H1 (cell line): ENCODE measurements around the gene MAS1. TPM values are rescaled to one million over a fixed set of nuclear protein-coding genes. Genes with fewer than 3 reads are reported as not detected.

ENCODE experiments used
- CTCF ChIA-PET: fragments of 300-600 bp; sonication (Branson Sonifier 250); formaldehyde crosslinking; loops from one replicate; lab custom pipeline; 2021; ENCODE audit not compliant: partially characterized antibody; lab: Charles Lee
- POLR2A ChIA-PET: fragments of 300-600 bp; sonication (Branson Sonifier 250); formaldehyde crosslinking; loops from one replicate; lab custom pipeline; 2021; ENCODE audit warnings: inconsistent platforms; ENCODE audit not compliant: partially characterized antibody; lab: Charles Lee
- DNase-seq, 2 experiments: peaks; one replicate each; pipeline versions ENCODE4 v3.0.0 to v3.0.0-alpha.2; 2010 to 2022; ENCODE audit warnings: low spot score in 2 of 2, low read depth in 1 of 2, mixed read lengths in 1 of 2
- FAIRE-seq: peaks from 2 replicates; lab custom pipeline; 2011; peaks lifted over from hg19 to GRCh38; lab: Jason Lieb, UNC
- H2AFZ ChIP-seq: 2 replicates; pipeline ENCODE4 v1.8.1; 2012; ENCODE audit warnings: low read length, inconsistent platforms
- H2AK5ac ChIP-seq: 2 replicates; pipeline ENCODE4 v1.6.1; 2013; ENCODE audit warnings: low read depth, low read length
- H2BK120ac ChIP-seq: replicated peaks from 2 replicates; pipeline ENCODE3; 2013; ENCODE audit warnings: low read depth, low read length, inconsistent platforms
- H2BK12ac ChIP-seq: 2 replicates; pipeline ENCODE4 v1.6.1; 2013; ENCODE audit warnings: low read depth, low read length
- H2BK15ac ChIP-seq: 2 replicates; pipeline ENCODE4 v1.6.1; 2013; ENCODE audit warnings: low read length
- H2BK20ac ChIP-seq: 2 replicates; pipeline ENCODE4 v1.6.1; 2013; ENCODE audit warnings: low read length
- H2BK5ac ChIP-seq: 2 replicates; pipeline ENCODE4 v1.6.1; 2013; ENCODE audit warnings: low read depth, low read length
- H3K14ac ChIP-seq: 2 replicates; pipeline ENCODE4 v1.6.1; 2013; ENCODE audit warnings: inconsistent platforms; ENCODE audit not compliant: insufficient read length
- H3K18ac ChIP-seq: 2 replicates; pipeline ENCODE4 v1.6.1; 2013; ENCODE audit warnings: low read length; ENCODE audit errors: extremely low read depth
- H3K23ac ChIP-seq: 2 replicates; pipeline ENCODE4 v1.6.1; 2013; ENCODE audit warnings: inconsistent platforms; ENCODE audit not compliant: insufficient read length
- H3K23me2 ChIP-seq: 2 replicates; pipeline ENCODE4 v1.6.1; 2013; ENCODE audit warnings: low read depth, low read length
- H3K27ac ChIP-seq: 2 replicates; pipeline ENCODE4 v1.6.1; 2011; ENCODE audit warnings: low read depth, low read length, inconsistent platforms
- H3K27me3 ChIP-seq, 4 experiments: replicated peaks in 1 of 4; 1 replicate in 1 of 4; 2 replicates in 3 of 4; pipeline versions ENCODE4 v1.6.1 to v1.8.1; 2011 to 2013; ENCODE audit warnings: low read length in 3 of 4, mild to moderate bottlenecking in 3 of 4, inconsistent platforms in 2 of 4, mixed read lengths in 2 of 4, moderate library complexity in 1 of 4; ENCODE audit not compliant: control insufficient read depth in 3 of 4, insufficient read depth in 3 of 4; ENCODE audit errors: extremely low read depth in 1 of 4
- H3K36me3 ChIP-seq, 4 experiments: 2 replicates each; pipeline versions ENCODE4 v1.6.1 to v1.8.1; 2011 to 2013; ENCODE audit warnings: mild to moderate bottlenecking in 4 of 4, low read length in 3 of 4, moderate library complexity in 2 of 4, control low read depth in 1 of 4, inconsistent platforms in 1 of 4; ENCODE audit not compliant: insufficient read depth in 4 of 4, control insufficient read depth in 2 of 4
- H3K4ac ChIP-seq: replicated peaks from 2 replicates; pipeline ENCODE3; 2013; ENCODE audit warnings: low read length, low read depth, mixed read lengths, inconsistent platforms; ENCODE audit not compliant: insufficient read length
- H3K4me1 ChIP-seq, 4 experiments: replicated peaks in 1 of 4; 1 replicate in 1 of 4; 2 replicates in 3 of 4; pipeline versions ENCODE4 v1.6.1 to v1.8.1; 2011 to 2013; ENCODE audit warnings: low read length in 3 of 4, inconsistent platforms in 2 of 4, mixed read lengths in 1 of 4; ENCODE audit not compliant: insufficient read depth in 4 of 4, control insufficient read depth in 3 of 4
- H3K4me2 ChIP-seq, 2 experiments: 2 replicates each; pipeline versions ENCODE4 v1.6.1 to v1.8.1; 2011 to 2013; ENCODE audit warnings: low read depth in 2 of 2, low read length in 2 of 2, control low read depth in 1 of 2, inconsistent platforms in 1 of 2, mild to moderate bottlenecking in 1 of 2; ENCODE audit not compliant: insufficient read depth in 1 of 2
- H3K4me3 ChIP-seq, 4 experiments: fragments of 200-600, 300-600 bp in 1 of 4; sonication (generic), shearing (Covaris generic), sonication (Bioruptor Twin) in 1 of 4; 2 replicates each; pipeline versions ENCODE4 v1.5.1 to v1.8.1; 2011 to 2016; ENCODE audit warnings: low read length in 4 of 4, low read depth in 3 of 4, control low read depth in 2 of 4, inconsistent platforms in 2 of 4, mild to moderate bottlenecking in 2 of 4, mixed read lengths in 1 of 4, moderate library complexity in 1 of 4; ENCODE audit not compliant: insufficient read depth in 2 of 4; ENCODE audit errors: extremely low read depth in 1 of 4
- H3K56ac ChIP-seq: replicated peaks from 2 replicates; pipeline ENCODE3; 2013; ENCODE audit warnings: low read depth, mild to moderate bottlenecking, mixed read lengths, low read length, inconsistent platforms; ENCODE audit not compliant: insufficient read length
- H3K79me1 ChIP-seq: 2 replicates; pipeline ENCODE4 v1.6.1; 2013; ENCODE audit warnings: low read depth, low read length, control low read depth
- H3K79me2 ChIP-seq, 2 experiments: 2 replicates each; pipeline versions ENCODE4 v1.6.1 to v1.8.1; 2012 to 2013; ENCODE audit warnings: low read length in 2 of 2, mild to moderate bottlenecking in 2 of 2, inconsistent platforms in 1 of 2; ENCODE audit not compliant: insufficient read depth in 2 of 2, control insufficient read depth in 1 of 2
- H3K9ac ChIP-seq, 4 experiments: replicated peaks in 1 of 4; 1 replicate in 1 of 4; 2 replicates in 3 of 4; pipeline versions ENCODE4 v1.6.1 to v1.8.1; 2011 to 2013; ENCODE audit warnings: low read depth in 3 of 4, low read length in 3 of 4, control low read depth in 2 of 4, mild to moderate bottlenecking in 2 of 4, moderate library complexity in 2 of 4, inconsistent platforms in 1 of 4; ENCODE audit errors: extremely low read depth in 1 of 4
- H3K9me3 ChIP-seq, 2 experiments: 2 replicates each; pipeline versions ENCODE4 v1.6.1 to v1.8.1; 2012 to 2013; ENCODE audit warnings: mild to moderate bottlenecking in 2 of 2, moderate library complexity in 2 of 2, control low read depth in 1 of 2, inconsistent platforms in 1 of 2, low read depth in 1 of 2, low read length in 1 of 2, mixed read lengths in 1 of 2; ENCODE audit not compliant: insufficient read depth in 2 of 2
- H4K20me1 ChIP-seq, 2 experiments: replicated peaks in 1 of 2; 2 replicates each; pipeline versions ENCODE3 to v1.8.1; 2011 to 2013; ENCODE audit warnings: inconsistent platforms in 2 of 2, low read length in 2 of 2, mild to moderate bottlenecking in 1 of 2; ENCODE audit not compliant: insufficient read depth in 2 of 2, control insufficient read depth in 1 of 2
- H4K5ac ChIP-seq: 2 replicates; pipeline ENCODE4 v1.6.1; 2013; ENCODE audit warnings: low read length, low read depth, mixed read lengths, inconsistent platforms; ENCODE audit not compliant: insufficient read length
- H4K8ac ChIP-seq: 2 replicates; pipeline ENCODE4 v1.8.0; 2013; ENCODE audit warnings: mild to moderate bottlenecking, moderate library complexity, low read length, inconsistent platforms; ENCODE audit not compliant: insufficient read depth; ENCODE audit errors: extremely low read depth
- H4K91ac ChIP-seq: replicated peaks from 2 replicates; pipeline ENCODE3; 2013; ENCODE audit warnings: low read length, mixed read lengths, inconsistent platforms; ENCODE audit not compliant: insufficient read length
- CBX5 ChIP-seq: fragments of 300-800, 300-1000 bp; sonication (generic); IDR thresholded peaks from 2 replicates; pipeline ENCODE4 v1.7.1; 2016; ENCODE audit warnings: antibody characterized with exemption, low read length, low read depth
- CBX8 ChIP-seq: fragments of 300-800, 300-1000 bp; sonication (generic); IDR thresholded peaks from 2 replicates; pipeline ENCODE4 v1.7.1; 2016; ENCODE audit warnings: low read depth, low read length, borderline replicate concordance
- CHD2 ChIP-seq: IDR thresholded peaks from 2 replicates; pipeline ENCODE4 v1.6.1; 2012; ENCODE audit warnings: low read length, improper control_type of control experiment
- CTCF ChIP-seq, 3 experiments: IDR thresholded peaks; 1 replicate in 2 of 3; 2 replicates in 1 of 3; pipeline versions ENCODE4 v1.5.1 to v1.6.1; 2011; ENCODE audit warnings: low read length in 3 of 3, mild to moderate bottlenecking in 3 of 3, inconsistent platforms in 2 of 3, low read depth in 1 of 3, moderate library complexity in 1 of 3; ENCODE audit not compliant: insufficient read depth in 1 of 3; ENCODE audit errors: control extremely low read depth in 1 of 3
- E2F6 ChIP-seq: IDR thresholded peaks from 2 replicates; pipeline ENCODE4 v1.6.1; 2012; ENCODE audit warnings: inconsistent platforms
- GTF2F1 ChIP-seq: IDR thresholded peaks from 2 replicates; pipeline ENCODE4 v1.6.1; 2012; ENCODE audit warnings: low read depth, low read length, improper control_type of control experiment, borderline replicate concordance
- SP2 ChIP-seq: IDR thresholded peaks from 2 replicates; pipeline ENCODE4 v1.6.1; 2012; ENCODE audit warnings: mild to moderate bottlenecking, low read length, inconsistent platforms
- TEAD4 ChIP-seq: IDR thresholded peaks from 2 replicates; pipeline ENCODE4 v1.6.1; 2012; ENCODE audit warnings: low read depth, low read length, inconsistent platforms, mixed read lengths
- WGBS, 2 experiments: shearing (Covaris generic) in 1 of 2; methylation state at CpG; one replicate each; pipeline versions ENCODE4 v1.1.6 to v1.1.7; 2013 to 2015; ENCODE audit warnings: low lambda C conversion rate in 2 of 2, mixed read lengths in 2 of 2, inconsistent platforms in 1 of 2, low coverage in 1 of 2, missing lambda C conversion rate in 1 of 2; ENCODE audit not compliant: insufficient replicate concordance in 2 of 2, insufficient coverage in 1 of 2, insufficient read length in 1 of 2; ENCODE audit errors: extremely low coverage in 1 of 2, missing lambda C conversion rate in 1 of 2; 5-methylcytosine and 5-hydroxymethylcytosine counted together
- polyA plus RNA-seq, 7 experiments: library from polyadenylated mRNA; depleted of rRNA in 3 of 7; stranded (reverse) in 5 of 7; unstranded in 2 of 7; fragments of >200 nt in 5 of 7; fragments of 200-250 nt in 2 of 7; gene quantifications; 1 replicate in 5 of 7; 2 replicates in 1 of 7; 4 replicates in 1 of 7; pipeline versions ENCODE4 v1.2.1 to v1.2.3, GENCODE V29; 2011 to 2013; ENCODE audit warnings: missing spikeins in 2 of 7, mixed read lengths in 2 of 7
- total RNA-seq: library from RNA; stranded (reverse); fragmentation: NEBNext Ultra II Directional; extraction: Animal tissue kit (Norgen Biotek cat#: 25700); gene quantifications from 2 replicates; pipeline ENCODE4 v1.2.1, GENCODE V29; 2021
- TF ChIP-seq, protein P1 (sequence below): IDR thresholded peaks from 2 replicates; pipeline ENCODE4 v1.6.1; 2012; ENCODE audit warnings: low read length, inconsistent platforms

MAS1 gene
- total and polyA plus RNA-seq, 2 of the 8 experiments (the other 6 are each of a cell fraction or from before 2014, with no cell fraction given), result 0.02 TPM; not detected in 1

DNA sequence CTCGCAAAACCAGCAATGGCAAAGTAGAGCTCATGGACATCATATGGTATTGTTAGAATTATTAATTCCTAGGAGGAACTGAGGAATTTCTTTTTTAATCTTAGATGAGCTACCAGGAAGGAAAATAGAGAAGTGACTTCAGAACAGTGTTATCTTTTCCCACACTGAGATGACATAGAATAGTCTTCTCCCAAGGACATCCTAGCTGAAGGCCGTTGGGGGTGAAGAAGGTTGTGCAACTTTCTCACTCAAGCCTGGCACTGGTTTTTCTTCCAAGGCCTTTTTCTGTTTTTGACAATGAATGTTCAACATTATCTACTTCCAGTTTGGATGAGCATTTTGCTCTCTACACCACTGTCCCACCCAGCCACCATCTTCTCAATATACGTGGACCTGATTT, 35.8 kb upstream of the MAS1 start:
- ChIA-PET CTCF (interaction anchor here (0.9 to 1.8 kb wide), 6 partner anchors 9 to 600 kb away, joined by 3 to 9 read pairs (median 3); partner anchors contain the start of gene MRPL18), POLR2A (interaction anchor here (5.6 kb wide), 1 partner anchor 64 kb away, joined by 24 read pairs; the partner anchor contains the start of genes MRPL18 and TCP1)
- Histone ChIP-seq H2AK5ac (no peak overlapping the region), H2BK20ac (no peak overlapping the region), H3K27ac (no peak overlapping the region), H3K14ac (no peak overlapping the region), H3K4me1 (no peaks in the 10 kb centered on the region), H3K18ac (no peak overlapping the region), H2BK5ac (no peak overlapping the region), H2BK120ac (no peak overlapping the region), H2AFZ (no peak overlapping the region), H3K79me1 (no peaks in the 10 kb centered on the region), H3K56ac (no peak overlapping the region), H3K79me2 (no peaks in the 10 kb centered on the region), H3K9ac (no peak overlapping the region), H3K36me3 (no peaks in the 10 kb centered on the region), H3K4ac (no peak overlapping the region), H4K5ac (no peak overlapping the region), H3K4me2 (no peak overlapping the region), H3K9me3 (no peaks in the 10 kb centered on the region), H3K23me2 (no peaks in the 10 kb centered on the region), H3K27me3 (no peaks in the 10 kb centered on the region), H4K8ac (no peak overlapping the region), H4K91ac (no peak overlapping the region), H3K23ac (no peak overlapping the region), H3K4me3 (no peak overlapping the region), H2BK15ac (no peak overlapping the region), H4K20me1 (no peaks in the 10 kb centered on the region), H2BK12ac (no peak overlapping the region)
- WGBS, 2 experiments, result 87% methylated on average over 3 of the region's 3 CpGs; no CpG with 5 or more reads in 1 of the 2 experiments
- DNase-seq (no peak), FAIRE-seq (no peak)
- no peak for TF ChIP-seq CHD2
- TF ChIP-seq CBX8, result no peak
- TF ChIP-seq CBX5, result no peak
- no peak for TF ChIP-seq CTCF (IDR thresholded peaks at IDR 0.05; ENCODE audit: control extremely low read depth in 1 of 3, insufficient read depth in 1 of 3, low read depth in 1 of 3, low read length in 3 of 3)
- no peak for TF ChIP-seq SP2
- TF ChIP-seq GTF2F1, result no peak
- no peak for TF ChIP-seq TEAD4
- no peak for TF ChIP-seq E2F6
- TF ChIP-seq, protein P1, sequence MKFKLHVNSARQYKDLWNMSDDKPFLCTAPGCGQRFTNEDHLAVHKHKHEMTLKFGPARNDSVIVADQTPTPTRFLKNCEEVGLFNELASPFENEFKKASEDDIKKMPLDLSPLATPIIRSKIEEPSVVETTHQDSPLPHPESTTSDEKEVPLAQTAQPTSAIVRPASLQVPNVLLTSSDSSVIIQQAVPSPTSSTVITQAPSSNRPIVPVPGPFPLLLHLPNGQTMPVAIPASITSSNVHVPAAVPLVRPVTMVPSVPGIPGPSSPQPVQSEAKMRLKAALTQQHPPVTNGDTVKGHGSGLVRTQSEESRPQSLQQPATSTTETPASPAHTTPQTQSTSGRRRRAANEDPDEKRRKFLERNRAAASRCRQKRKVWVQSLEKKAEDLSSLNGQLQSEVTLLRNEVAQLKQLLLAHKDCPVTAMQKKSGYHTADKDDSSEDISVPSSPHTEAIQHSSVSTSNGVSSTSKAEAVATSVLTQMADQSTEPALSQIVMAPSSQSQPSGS, result no peak
